IMR-90 (cell line): ENCODE measurements around the gene SLC25A30. TPM values are rescaled to one million over a fixed set of nuclear protein-coding genes. Genes with fewer than 3 reads are reported as not detected.

Experiments used
- ATAC-seq: fragments of 200-7000 bp; cut with Tn5 transposase; 2 replicates; pipeline ENCODE4 v1.9.1; 2020; ENCODE audit warnings: low read depth, mild to moderate bottlenecking, moderate library complexity
- BruUV-seq: library from RNA; stranded (reverse); fragments of 400-500 nt; replicated peaks from 2 replicates; lab custom pipeline; 2021; lab: Mats Ljungman, UMichigan
- CTCF ChIA-PET: fragments of 300-600 bp; formaldehyde crosslinking; extraction: SDS; loops from one replicate; lab custom pipeline; 2021; ENCODE audit warnings: antibody characterized with exemption; lab: Yijun Ruan, JAX
- POLR2A ChIA-PET: fragments of 300-600 bp; sonication (Branson Sonifier 250); formaldehyde crosslinking; loops from one replicate; lab custom pipeline; 2022; ENCODE audit warnings: antibody characterized with exemption; ENCODE audit not compliant: unreplicated experiment; lab: Charles Lee
- DNase-seq: peaks from one replicate; pipeline ENCODE4 v3.0.0; 2013
- H2AFZ ChIP-seq: replicated peaks from 2 replicates; pipeline ENCODE3; 2013; ENCODE audit warnings: low read length, mild to moderate bottlenecking; ENCODE audit not compliant: poor library complexity
- H2AK5ac ChIP-seq: 2 replicates; pipeline ENCODE4 v1.6.1; 2013; ENCODE audit warnings: low read depth, low read length, inconsistent platforms
- H2AK9ac ChIP-seq: replicated peaks from 2 replicates; pipeline ENCODE3; 2013; ENCODE audit warnings: mild to moderate bottlenecking, low read depth, low read length, moderate library complexity; ENCODE audit not compliant: poor library complexity
- H2BK120ac ChIP-seq: 2 replicates; pipeline ENCODE4 v1.6.1; 2013; ENCODE audit warnings: low read depth, low read length, inconsistent platforms
- H2BK15ac ChIP-seq: 3 replicates; pipeline ENCODE4 v1.6.1; 2013; ENCODE audit warnings: low read depth, low read length, inconsistent platforms
- H2BK20ac ChIP-seq: 2 replicates; pipeline ENCODE4 v1.6.1; 2013; ENCODE audit warnings: low read depth, mild to moderate bottlenecking, inconsistent platforms, low read length, moderate library complexity
- H2BK5ac ChIP-seq: 2 replicates; pipeline ENCODE4 v1.6.1; 2013; ENCODE audit warnings: mild to moderate bottlenecking, low read depth, low read length, inconsistent platforms; ENCODE audit not compliant: poor library complexity, severe bottlenecking
- H3K14ac ChIP-seq: replicated peaks from 2 replicates; pipeline ENCODE4 v1.6.1; 2013; ENCODE audit warnings: low read depth, low read length, inconsistent platforms
- H3K18ac ChIP-seq: 2 replicates; pipeline ENCODE4 v1.6.1; 2013; ENCODE audit warnings: low read depth, low read length, control low read depth
- H3K23ac ChIP-seq: 2 replicates; pipeline ENCODE4 v1.6.1; 2013; ENCODE audit warnings: low read depth, low read length, inconsistent platforms
- H3K27ac ChIP-seq: 2 replicates; pipeline ENCODE4 v1.5.1; 2013; ENCODE audit warnings: mild to moderate bottlenecking, control low read depth, low read length; ENCODE audit not compliant: insufficient read depth
- H3K27me3 ChIP-seq: 2 replicates; pipeline ENCODE4 v1.6.1; 2013; ENCODE audit warnings: low read length; ENCODE audit not compliant: control insufficient read depth, insufficient read depth
- H3K36me3 ChIP-seq: 2 replicates; pipeline ENCODE4 v1.6.1; 2013; ENCODE audit warnings: low read length, mixed read lengths; ENCODE audit not compliant: control insufficient read depth, insufficient read depth
- H3K4ac ChIP-seq: 2 replicates; pipeline ENCODE4 v1.6.1; 2013; ENCODE audit warnings: low read depth, low read length, inconsistent platforms
- H3K4me1 ChIP-seq: 2 replicates; pipeline ENCODE4 v1.6.1; 2013; ENCODE audit warnings: low read length, mixed read lengths; ENCODE audit not compliant: control insufficient read depth, insufficient read depth
- H3K4me2 ChIP-seq: 2 replicates; pipeline ENCODE4 v1.6.1; 2013; ENCODE audit warnings: low read depth, mild to moderate bottlenecking, control low read depth, low read length, moderate library complexity
- H3K4me3 ChIP-seq: 2 replicates; pipeline ENCODE4 v1.5.1; 2013; ENCODE audit warnings: low read depth, mild to moderate bottlenecking, control low read depth, low read length, moderate library complexity; ENCODE audit not compliant: insufficient read depth
- H3K56ac ChIP-seq: 2 replicates; pipeline ENCODE4 v1.6.1; 2013; ENCODE audit warnings: low read length, inconsistent platforms; ENCODE audit not compliant: insufficient read depth; ENCODE audit errors: extremely low read depth
- H3K79me1 ChIP-seq, 2 experiments: 2 replicates each; pipeline ENCODE4 v1.6.1; 2013; ENCODE audit warnings: low read length in 2 of 2, inconsistent platforms in 1 of 2, low read depth in 1 of 2
- H3K9ac ChIP-seq: 2 replicates; pipeline ENCODE4 v1.6.1; 2013; ENCODE audit warnings: low read depth, low read length, control low read depth
- H3K9me1 ChIP-seq: 2 replicates; pipeline ENCODE4 v1.6.1; 2013; ENCODE audit warnings: low read length, inconsistent platforms; ENCODE audit not compliant: insufficient read depth
- H3K9me3 ChIP-seq: 2 replicates; pipeline ENCODE4 v1.6.1; 2013; ENCODE audit warnings: low read length; ENCODE audit not compliant: control insufficient read depth, insufficient read depth
- H4K20me1 ChIP-seq: 2 replicates; pipeline ENCODE4 v1.6.1; 2013; ENCODE audit warnings: low read length, inconsistent platforms; ENCODE audit not compliant: insufficient read depth
- H4K5ac ChIP-seq: 2 replicates; pipeline ENCODE4 v1.6.1; 2013; ENCODE audit warnings: mild to moderate bottlenecking, low read depth, low read length, control low read depth
- H4K8ac ChIP-seq, 2 experiments: 2 replicates each; pipeline ENCODE4 v1.6.1; 2013; ENCODE audit warnings: low read depth in 2 of 2, low read length in 2 of 2, control low read depth in 1 of 2, inconsistent platforms in 1 of 2
- H4K91ac ChIP-seq: 2 replicates; pipeline ENCODE4 v1.6.1; 2013; ENCODE audit warnings: low read depth, low read length, inconsistent platforms; ENCODE audit not compliant: insufficient read depth
- CEBPB ChIP-seq: IDR thresholded peaks from 2 replicates; pipeline ENCODE4 v1.6.1; 2012; ENCODE audit warnings: low read depth, low read length, improper control_type of control experiment
- MAFK ChIP-seq: IDR thresholded peaks from 2 replicates; pipeline ENCODE4 v1.6.1; 2012; ENCODE audit warnings: low read depth, low read length, improper control_type of control experiment
- MAZ ChIP-seq: IDR thresholded peaks from 2 replicates; pipeline ENCODE4 v1.6.1; 2012; ENCODE audit warnings: low read depth, mild to moderate bottlenecking, low read length, improper control_type of control experiment, moderate library complexity, borderline replicate concordance
- RCOR1 ChIP-seq: IDR thresholded peaks from 2 replicates; pipeline ENCODE4 v1.6.1; 2012; ENCODE audit warnings: mild to moderate bottlenecking, low read length, improper control_type of control experiment; ENCODE audit not compliant: insufficient replicate concordance
- RFX5 ChIP-seq: IDR thresholded peaks from 2 replicates; pipeline ENCODE4 v1.8.0; 2012; ENCODE audit warnings: low read depth, mild to moderate bottlenecking, low read length, moderate library complexity
- USF2 ChIP-seq: fragments of 150-350 bp; IDR thresholded peaks from 2 replicates; pipeline ENCODE4 v1.6.1; 2017; ENCODE audit warnings: mild to moderate bottlenecking, antibody characterized with exemption, low read length, low read depth
- WGBS, 2 experiments: methylation state at CpG; one replicate each; pipeline versions ENCODE4 v1.1.5 to v1.1.7; 2013; ENCODE audit warnings: missing lambda C conversion rate in 2 of 2; ENCODE audit not compliant: insufficient read length in 1 of 2; ENCODE audit errors: extremely low coverage in 2 of 2; 5-methylcytosine and 5-hydroxymethylcytosine counted together
- dilution Hi-C: fragments of 300-500 bp; cut with HindIII; formaldehyde crosslinking; loops from one replicate; pipeline ENCODE4 v1.14.3; 2018; ENCODE audit warnings: low sequenced_read_pairs; ENCODE audit not compliant: unreplicated experiment
- in situ Hi-C: fragments of 300-500 bp; cut with MboI; formaldehyde crosslinking; loops from 3 replicates; pipeline ENCODE4 v1.14.3; 2019; ENCODE audit warnings: low sequenced_read_pairs, inconsistent platforms, mixed read lengths
- intact Hi-C: fragments of 100-400 bp; cut with micrococcal nuclease; formaldehyde crosslinking; loops from 2 replicates; pipeline ENCODE4 v1.10.0; 2022
- polyA plus RNA-seq, 3 experiments: library from polyadenylated mRNA; depleted of rRNA; stranded (reverse); fragments of >200 nt; gene quantifications; 2 replicates each; pipeline ENCODE4 v1.2.3, GENCODE V29; 2012; ENCODE audit warnings: low replicate concordance in 1 of 3
- total RNA-seq: library from RNA; depleted of rRNA; stranded (reverse); fragments of >200 nt; gene quantifications from 2 replicates; pipeline ENCODE4 v1.2.3, GENCODE V29; 2012

Gene SLC25A30
- total and polyA plus RNA-seq, 2 of the 4 experiments (the other 2 are of a cell fraction), result 9.9 to 19.4 TPM

- Histone ChIP-seq H3K9me1 (no peaks in the 10 kb centered on the region), H4K91ac (no peak overlapping the region), H2BK120ac (no peak overlapping the region), H4K8ac (no peak overlapping the region), H3K27ac (no peak overlapping the region), H3K9me3 (no peaks in the 10 kb centered on the region), H3K4me1 (no peaks in the 10 kb centered on the region), H3K23ac (no peak overlapping the region; the same call in 1 of the 2 replicates), H3K18ac (no peak overlapping the region), H3K9ac (no peak overlapping the region), H4K5ac (no peak overlapping the region), H3K27me3 (peaks cover 10% of the 10 kb centered on the region), H3K79me1 (no peaks in the 10 kb centered on the region), H3K36me3 (no peaks in the 10 kb centered on the region), H2BK5ac (no peak overlapping the region), H3K4ac (no peak overlapping the region), H2BK20ac (no peak overlapping the region), H2AK9ac (no peak overlapping the region), H2AFZ (no peak overlapping the region), H2BK15ac (no peak overlapping the region), H3K4me2 (no peak overlapping the region), H3K14ac (no peak overlapping the region), H2AK5ac (no peak overlapping the region), H3K56ac (no peak overlapping the region), H4K20me1 (no peaks in the 10 kb centered on the region), H3K4me3 (no peak overlapping the region)
- intact Hi-C loops, result loop anchor here (1.0 kb wide), 1 partner anchor 34 kb away; no protein-coding TSS in a partner anchor
- in situ Hi-C loops, result no loop called here
- no CpG with 5 or more reads among the region's 1 CpG for WGBS, 2 experiments
- TF ChIP-seq RCOR1, result no peak
- no peak for TF ChIP-seq USF2
- no peak for TF ChIP-seq CEBPB
- no peak for TF ChIP-seq RFX5
- TF ChIP-seq MAFK, result no peak
- TF ChIP-seq MAZ, result no peak
- no peak for DNase-seq
- ATAC-seq, result no peak
- ChIA-PET POLR2A (no interaction called here), CTCF (interaction anchor here (1.4 kb wide), 1 partner anchor 9 kb away, joined by 5 read pairs; no protein-coding TSS in a partner anchor)
- dilution Hi-C loops, result no loop called here
- no TSS peak for BruUV-seq
These were observed 30.9 kb upstream of the SLC25A30 start for GRCh38 chr13:45448965-45449559.
